Gastrocnemius medialis (tissue), 4 donors: ENCODE results near the gene CACNB1. TPM values are rescaled to one million over a fixed set of nuclear protein-coding genes. Genes with fewer than 3 reads are reported as not detected.

ENCODE experiments used
- ATAC-seq, 2 donors: fragments of 150-250 bp; one replicate each; pipeline ENCODE4 v1.9.1; 2016
- DNase-seq, 2 donors: peaks; one replicate each; pipeline ENCODE4 v3.0.0-alpha.2; 2019
- H3K27ac ChIP-seq, 4 donors: fragments of 200-600 bp; sonication (generic); 1 replicate in 1 of 4; 2 replicates in 3 of 4; pipeline ENCODE4 v1.5.1; 2016 to 2018; ENCODE audit warnings: mild to moderate bottlenecking in 2 of 4, moderate library complexity in 1 of 4
- H3K27me3 ChIP-seq, 3 donors: fragments of 200-600 bp; sonication (generic) in 2 of 3; 1 replicate in 1 of 3; 2 replicates in 2 of 3; pipeline versions ENCODE4 v1.5.1 to v1.6.0; 2016 to 2019; ENCODE audit warnings: mild to moderate bottlenecking in 1 of 3, moderate library complexity in 1 of 3
- H3K36me3 ChIP-seq, 2 donors: fragments of 200-600 bp; sonication (generic) in 1 of 2; one replicate each; pipeline ENCODE4 v1.5.1; 2017 to 2018
- H3K4me1 ChIP-seq, 2 donors: fragments of 200-600 bp; sonication (generic) in 1 of 2; one replicate each; pipeline ENCODE4 v1.5.1; 2016 to 2017; ENCODE audit warnings: mild to moderate bottlenecking in 2 of 2
- H3K4me3 ChIP-seq, 4 donors: fragments of 200-600 bp; sonication (generic) in 3 of 4; 1 replicate in 1 of 4; 2 replicates in 3 of 4; pipeline ENCODE4 v1.5.1; 2016 to 2019; ENCODE audit warnings: mild to moderate bottlenecking in 2 of 4
- H3K9me3 ChIP-seq, 3 donors: fragments of 200-600 bp; sonication (generic) in 2 of 3; 1 replicate in 1 of 3; 2 replicates in 2 of 3; pipeline ENCODE4 v1.5.1; 2016 to 2019
- POLR2A ChIP-seq, 2 donors: fragments of 450-650 bp; IDR thresholded peaks; one replicate each; pipeline ENCODE4 v1.6.1; 2017; ENCODE audit warnings: antibody characterized with exemption in 2 of 2, mild to moderate bottlenecking in 2 of 2, moderate library complexity in 2 of 2
- in situ Hi-C, 4 donors: fragments of 200-750 bp; cut with MboI; loops; one replicate each; pipeline versions ENCODE4 v1.15.0 to v1.8.0; 2017; ENCODE audit warnings: low sequenced_read_pairs in 4 of 4
- intact Hi-C: fragments of 100-400 bp; cut with DNase I; formaldehyde crosslinking; loops from one replicate; pipeline ENCODE4 v1.15.1; 2023; ENCODE audit warnings: low total_unique reads
- total RNA-seq, 4 donors: library from RNA; depleted of rRNA; stranded (reverse); fragments of >200 nt; gene quantifications; one replicate each; pipeline versions ENCODE4 v1.1.0 to v1.2.3, GENCODE V29; 2016
- TF ChIP-seq, protein P1 (sequence below), 5 experiments: fragments of 450-650 bp in 3 of 5; fragments of 200-600 bp in 2 of 5; sonication (generic) in 2 of 5; IDR thresholded peaks in 4 of 5; conservative IDR thresholded peaks in 1 of 5; 1 replicate in 4 of 5; 2 replicates in 1 of 5; pipeline ENCODE4 v1.5.1; 2016 to 2019; ENCODE audit warnings: antibody characterized with exemption in 5 of 5, mild to moderate bottlenecking in 3 of 5, moderate library complexity in 3 of 5

Gene CACNB1
- total RNA-seq, 4 donors from 2014 or later = 236 to 432 (median 340) TPM

DNA sequence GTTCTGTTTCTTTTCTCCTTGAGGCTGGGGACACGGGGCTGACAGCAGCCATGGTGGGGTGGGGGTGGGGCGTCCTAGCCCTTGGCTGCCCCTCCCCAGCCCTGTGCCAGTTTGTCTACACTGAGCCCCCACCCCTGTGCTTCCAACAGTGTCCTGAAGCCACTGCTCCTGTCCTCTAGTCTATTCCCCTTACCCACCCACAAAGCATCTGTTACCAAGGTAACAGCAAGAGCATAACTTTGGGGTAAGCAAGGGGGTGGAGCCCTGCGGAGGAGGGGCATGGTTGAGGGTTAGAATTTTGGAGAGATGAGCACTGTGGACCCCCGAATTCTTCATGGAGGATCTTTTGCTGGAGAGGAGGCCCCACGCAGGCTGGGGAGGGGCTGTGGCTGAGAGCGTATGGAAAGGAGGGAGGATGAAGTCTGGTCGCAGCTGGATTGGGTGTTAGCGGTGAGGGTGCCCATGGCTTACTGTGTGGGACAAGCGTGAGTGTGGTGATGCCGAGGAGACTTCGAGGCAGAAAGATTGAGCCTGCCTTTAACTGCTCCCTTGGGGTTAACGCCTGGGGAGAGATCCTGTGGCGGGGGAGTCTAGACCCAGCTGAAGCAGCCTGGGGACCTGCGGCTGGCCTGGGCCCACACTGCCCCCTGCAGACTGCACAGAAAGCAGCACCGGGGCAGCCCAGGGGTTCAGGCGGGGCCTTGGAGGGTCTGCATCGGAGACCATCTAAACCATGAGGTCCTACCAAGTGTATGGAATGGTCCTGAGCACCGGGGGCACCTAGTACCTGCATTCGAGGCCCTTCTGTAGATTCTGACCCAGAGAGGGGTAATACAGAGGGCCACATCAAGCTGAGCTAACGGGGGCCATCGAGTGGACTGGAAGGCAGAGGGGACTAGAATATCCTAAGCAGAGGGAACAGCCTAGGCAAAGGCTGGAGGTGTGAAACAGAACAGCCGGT, 34.4 kb upstream of the CACNB1 start:
- peak in 1 of 2 donors; percentile 55 for DNase-seq
- in situ Hi-C loops (loop anchor here in 1 of 4 donors (10.0 kb wide), 1 partner anchor 67 kb away; the partner anchor contains the start of gene ARL5C), intact Hi-C loops (loop anchor here (1.0 kb wide), 1 partner anchor 25 kb away; no protein-coding TSS in a partner anchor)
- ATAC-seq = peak; percentile 57 to 64
- peak overlapping the region in 2 of 4 donors; percentile 7 to 22 for H3K4me3 ChIP-seq
- H3K27ac ChIP-seq = no peak overlapping the region
- H3K4me1 ChIP-seq = peaks cover 16 to 19% of the 10 kb centered on the region in 2 donors
- H3K36me3 ChIP-seq = no peaks in the 10 kb centered on the region
- TF ChIP-seq POLR2A (IDR thresholded peaks at IDR 0.05) = no peak
- TF ChIP-seq, protein P1, sequence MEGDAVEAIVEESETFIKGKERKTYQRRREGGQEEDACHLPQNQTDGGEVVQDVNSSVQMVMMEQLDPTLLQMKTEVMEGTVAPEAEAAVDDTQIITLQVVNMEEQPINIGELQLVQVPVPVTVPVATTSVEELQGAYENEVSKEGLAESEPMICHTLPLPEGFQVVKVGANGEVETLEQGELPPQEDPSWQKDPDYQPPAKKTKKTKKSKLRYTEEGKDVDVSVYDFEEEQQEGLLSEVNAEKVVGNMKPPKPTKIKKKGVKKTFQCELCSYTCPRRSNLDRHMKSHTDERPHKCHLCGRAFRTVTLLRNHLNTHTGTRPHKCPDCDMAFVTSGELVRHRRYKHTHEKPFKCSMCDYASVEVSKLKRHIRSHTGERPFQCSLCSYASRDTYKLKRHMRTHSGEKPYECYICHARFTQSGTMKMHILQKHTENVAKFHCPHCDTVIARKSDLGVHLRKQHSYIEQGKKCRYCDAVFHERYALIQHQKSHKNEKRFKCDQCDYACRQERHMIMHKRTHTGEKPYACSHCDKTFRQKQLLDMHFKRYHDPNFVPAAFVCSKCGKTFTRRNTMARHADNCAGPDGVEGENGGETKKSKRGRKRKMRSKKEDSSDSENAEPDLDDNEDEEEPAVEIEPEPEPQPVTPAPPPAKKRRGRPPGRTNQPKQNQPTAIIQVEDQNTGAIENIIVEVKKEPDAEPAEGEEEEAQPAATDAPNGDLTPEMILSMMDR (IDR thresholded peaks at IDR 0.05 in 4 of 5, conservative IDR thresholded peaks at IDR 0.05 in 1 of 5) = peak; percentile 76 to 93 (median 91)
- H3K9me3 ChIP-seq = no peaks in the 10 kb centered on the region
- H3K27me3 ChIP-seq = peaks cover 0 to 2% (median 0%) of the 10 kb centered on the region in 3 donors

DNA sequence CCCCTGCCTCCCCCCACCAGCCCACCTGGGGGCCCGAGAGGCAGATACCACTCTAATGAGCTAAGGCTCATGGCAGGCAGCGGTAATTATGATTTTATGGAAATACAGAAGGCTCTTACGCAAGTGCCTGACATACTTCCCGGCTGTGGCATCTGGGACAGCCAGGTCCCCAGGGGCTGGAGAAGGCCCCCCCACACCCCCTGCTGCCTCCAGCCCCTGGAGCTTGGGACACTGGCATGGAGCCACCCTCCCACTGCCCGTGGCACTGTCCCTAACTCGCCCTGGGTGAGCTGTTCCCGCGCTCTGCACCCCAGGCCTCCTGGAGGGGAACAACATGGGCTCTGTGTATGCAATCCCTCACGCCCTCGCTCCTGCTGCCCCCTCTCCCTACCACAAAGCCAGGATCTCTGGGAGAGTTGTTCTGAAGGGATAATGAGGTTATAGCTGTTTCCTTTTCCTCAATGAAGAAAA, 33.7 kb upstream of the CACNB1 start:
- DNase-seq (no peak), ATAC-seq (no peak)
- peaks cover 2 to 5% (median 4%) of the 10 kb centered on the region in 3 donors for H3K27me3 ChIP-seq
- H3K4me1 ChIP-seq = peaks cover 22 to 25% of the 10 kb centered on the region in 2 donors
- no peaks in the 10 kb centered on the region for H3K36me3 ChIP-seq
- no peak overlapping the region for H3K4me3 ChIP-seq
- intact Hi-C loops = no loop called here
- no peak for TF ChIP-seq POLR2A (IDR thresholded peaks at IDR 0.05)
- TF ChIP-seq, protein P1 (IDR thresholded peaks at IDR 0.05 in 4 of 5, conservative IDR thresholded peaks at IDR 0.05 in 1 of 5) = no peak
- no peaks in the 10 kb centered on the region for H3K9me3 ChIP-seq
- H3K27ac ChIP-seq = no peak overlapping the region
- in situ Hi-C loops = loop anchor here in 1 of 4 donors (10.0 kb wide), 1 partner anchor 66 kb away; the partner anchor contains the start of gene ARL5C

DNA sequence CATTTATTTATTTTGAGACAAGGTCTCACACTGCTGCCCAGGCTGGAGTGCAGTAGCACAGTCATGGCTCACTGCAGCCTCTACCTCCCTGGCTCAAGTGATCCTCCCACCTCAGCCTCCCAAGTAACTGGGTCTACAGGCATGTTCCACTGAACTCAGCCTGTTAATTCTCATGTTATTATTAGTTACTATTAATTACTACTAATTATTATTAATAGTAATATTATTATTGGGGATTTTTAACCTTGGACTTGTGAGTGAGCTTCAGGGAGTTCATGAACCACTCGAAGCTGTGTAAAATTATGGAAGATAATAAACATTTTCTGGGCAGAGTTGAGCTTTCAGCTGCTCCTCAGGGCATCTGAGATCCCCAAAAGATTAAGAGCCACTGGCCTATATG, 32.9 kb upstream of the CACNB1 start:
- Histone ChIP-seq H3K4me3 (no peak overlapping the region), H3K9me3 (no peaks in the 10 kb centered on the region), H3K36me3 (no peaks in the 10 kb centered on the region), H3K27ac (no peak overlapping the region), H3K4me1 (peaks cover 29% of the 10 kb centered on the region in 2 donors), H3K27me3 (peaks cover 10 to 12% (median 10%) of the 10 kb centered on the region in 3 donors)
- no peak for DNase-seq
- in situ Hi-C loops (loop anchor here in 1 of 4 donors (10.0 kb wide), 1 partner anchor 66 kb away; the partner anchor contains the start of gene ARL5C), intact Hi-C loops (no loop called here)
- ATAC-seq = no peak
- TF ChIP-seq, protein P1 (IDR thresholded peaks at IDR 0.05 in 4 of 5, conservative IDR thresholded peaks at IDR 0.05 in 1 of 5) = no peak
- no peak for TF ChIP-seq POLR2A (IDR thresholded peaks at IDR 0.05)

DNA sequence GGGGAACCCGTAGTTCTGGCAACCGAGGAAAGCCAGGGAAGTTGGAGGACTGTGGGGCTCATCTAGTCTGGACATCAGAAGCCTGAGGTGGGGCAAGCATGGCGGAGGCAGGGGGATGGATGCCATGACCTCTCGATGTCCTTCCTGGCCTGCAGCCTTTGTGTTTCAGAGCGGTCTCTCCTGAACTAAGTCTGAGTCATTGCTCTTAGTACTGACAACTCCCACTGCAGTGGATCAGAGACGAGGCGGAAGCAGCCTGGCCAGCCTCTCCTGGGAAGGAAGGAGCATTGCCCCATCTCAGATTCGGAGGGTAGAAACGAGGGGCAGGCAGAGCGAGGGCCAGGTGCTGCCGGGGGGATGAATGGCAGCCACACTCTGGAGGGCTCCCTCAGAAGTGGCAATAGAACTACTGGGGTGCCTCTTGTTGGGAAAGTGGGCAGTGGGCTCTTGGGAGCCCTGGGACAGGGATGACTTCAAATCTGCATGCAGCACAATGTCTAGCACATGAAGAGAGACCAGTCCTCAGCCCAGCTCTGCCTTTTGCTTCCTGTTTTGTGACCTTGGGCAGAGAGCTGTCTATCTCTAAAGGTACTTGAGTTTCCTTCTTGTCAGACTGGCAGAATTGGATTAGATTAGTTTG, 31.9 kb upstream of the CACNB1 start:
- peaks cover 12 to 21% (median 18%) of the 10 kb centered on the region in 3 donors for H3K27me3 ChIP-seq
- intact Hi-C loops (no loop called here), in situ Hi-C loops (no loop called here)
- peaks cover 29% of the 10 kb centered on the region in 2 donors for H3K4me1 ChIP-seq
- H3K9me3 ChIP-seq = no peaks in the 10 kb centered on the region
- DNase-seq = no peak
- H3K4me3 ChIP-seq = no peak overlapping the region
- no peak overlapping the region for H3K27ac ChIP-seq
- no peaks in the 10 kb centered on the region for H3K36me3 ChIP-seq
- no peak for ATAC-seq
- no peak for TF ChIP-seq POLR2A (IDR thresholded peaks at IDR 0.05)
- TF ChIP-seq, protein P1 (IDR thresholded peaks at IDR 0.05 in 4 of 5, conservative IDR thresholded peaks at IDR 0.05 in 1 of 5) = no peak
